ENCODE measurements around the gene ARHGAP22. TPM values are rescaled to one million over a fixed set of nuclear protein-coding genes. Genes with fewer than 3 reads are reported as not detected.

The ARHGAP22 gene
- total and polyA plus RNA-seq, 2 experiments from 2014 or later = 4.8 to 10.7 TPM

GRCh38 chr10:48595539-48595932, 9.3 kb downstream of the ARHGAP22 start:
- Mint-ChIP-seq H3K36me3 (ENCODE audit: low read depth) (no peaks in the 10 kb centered on the region), H3K27ac (no peak overlapping the region), H3K9me3 (no peaks in the 10 kb centered on the region), H3K4me3 (no peak overlapping the region), H3K27me3 (ENCODE audit: insufficient read depth, low read depth, poor library complexity) (peaks cover 9% of the 10 kb centered on the region), H3K4me1 (peaks cover 22% of the 10 kb centered on the region)
- ATAC-seq (no peak), DNase-seq (ENCODE audit: low spot score) (no peak)
- Histone ChIP-seq H3K79me2 (replicated peaks; ENCODE audit: insufficient read depth) (no peaks in the 10 kb centered on the region), H3K27ac (ENCODE audit: low read depth) (no peak overlapping the region), H3K27me3 (ENCODE audit: insufficient read depth) (no peaks in the 10 kb centered on the region), H4K20me1 (replicated peaks; ENCODE audit: insufficient read depth) (no peaks in the 10 kb centered on the region), H3K9me2 (ENCODE audit: insufficient read depth) (no peaks in the 10 kb centered on the region), H3F3A (replicated peaks; ENCODE audit: low read depth) (no peaks in the 10 kb centered on the region), H3K4me3 (no peak overlapping the region), H3K4me1 (ENCODE audit: insufficient read depth) (peaks cover 12% of the 10 kb centered on the region), H2AFZ (no peak overlapping the region), H3K4me2 (no peak overlapping the region), H3K36me3 (ENCODE audit: insufficient read depth) (no peaks in the 10 kb centered on the region; the same call in 1 of the 2 replicates)
- TF ChIP-seq, protein P1, sequence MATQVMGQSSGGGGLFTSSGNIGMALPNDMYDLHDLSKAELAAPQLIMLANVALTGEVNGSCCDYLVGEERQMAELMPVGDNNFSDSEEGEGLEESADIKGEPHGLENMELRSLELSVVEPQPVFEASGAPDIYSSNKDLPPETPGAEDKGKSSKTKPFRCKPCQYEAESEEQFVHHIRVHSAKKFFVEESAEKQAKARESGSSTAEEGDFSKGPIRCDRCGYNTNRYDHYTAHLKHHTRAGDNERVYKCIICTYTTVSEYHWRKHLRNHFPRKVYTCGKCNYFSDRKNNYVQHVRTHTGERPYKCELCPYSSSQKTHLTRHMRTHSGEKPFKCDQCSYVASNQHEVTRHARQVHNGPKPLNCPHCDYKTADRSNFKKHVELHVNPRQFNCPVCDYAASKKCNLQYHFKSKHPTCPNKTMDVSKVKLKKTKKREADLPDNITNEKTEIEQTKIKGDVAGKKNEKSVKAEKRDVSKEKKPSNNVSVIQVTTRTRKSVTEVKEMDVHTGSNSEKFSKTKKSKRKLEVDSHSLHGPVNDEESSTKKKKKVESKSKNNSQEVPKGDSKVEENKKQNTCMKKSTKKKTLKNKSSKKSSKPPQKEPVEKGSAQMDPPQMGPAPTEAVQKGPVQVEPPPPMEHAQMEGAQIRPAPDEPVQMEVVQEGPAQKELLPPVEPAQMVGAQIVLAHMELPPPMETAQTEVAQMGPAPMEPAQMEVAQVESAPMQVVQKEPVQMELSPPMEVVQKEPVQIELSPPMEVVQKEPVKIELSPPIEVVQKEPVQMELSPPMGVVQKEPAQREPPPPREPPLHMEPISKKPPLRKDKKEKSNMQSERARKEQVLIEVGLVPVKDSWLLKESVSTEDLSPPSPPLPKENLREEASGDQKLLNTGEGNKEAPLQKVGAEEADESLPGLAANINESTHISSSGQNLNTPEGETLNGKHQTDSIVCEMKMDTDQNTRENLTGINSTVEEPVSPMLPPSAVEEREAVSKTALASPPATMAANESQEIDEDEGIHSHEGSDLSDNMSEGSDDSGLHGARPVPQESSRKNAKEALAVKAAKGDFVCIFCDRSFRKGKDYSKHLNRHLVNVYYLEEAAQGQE (IDR thresholded peaks at IDR 0.05; ENCODE audit: unreplicated experiment) = no peak
- TF ChIP-seq STAT1 (IDR thresholded peaks at IDR 0.05; ENCODE audit: unreplicated experiment) (no peak), EZH2phosphoT487 (IDR thresholded peaks at IDR 0.05; ENCODE audit: unreplicated experiment) (no peak), CREB1 (CRISPR knock-in tag; IDR thresholded peaks at IDR 0.05; ENCODE audit: low read depth) (no peak), JUNB (IDR thresholded peaks at IDR 0.05; ENCODE audit: unreplicated experiment) (no peak), ZNF331 (CRISPR knock-in tag; IDR thresholded peaks at IDR 0.05; ENCODE audit: low read depth) (no peak), POLR2AphosphoS5 (IDR thresholded peaks at IDR 0.05; ENCODE audit: low read depth) (no peak), ZNF114 (CRISPR knock-in tag; IDR thresholded peaks at IDR 0.05) (no peak), NANOG (IDR thresholded peaks at IDR 0.05; ENCODE audit: borderline replicate concordance) (no peak), CTCF (conservative IDR thresholded peaks at IDR 0.05; ENCODE audit: low read depth in 2 of 2) (no peak), ZNF462 (CRISPR knock-in tag; IDR thresholded peaks at IDR 0.05) (no peak), EZH2 (IDR thresholded peaks at IDR 0.05; ENCODE audit: low read depth, unreplicated experiment) (no peak)
- TF ChIP-seq, protein P2, sequence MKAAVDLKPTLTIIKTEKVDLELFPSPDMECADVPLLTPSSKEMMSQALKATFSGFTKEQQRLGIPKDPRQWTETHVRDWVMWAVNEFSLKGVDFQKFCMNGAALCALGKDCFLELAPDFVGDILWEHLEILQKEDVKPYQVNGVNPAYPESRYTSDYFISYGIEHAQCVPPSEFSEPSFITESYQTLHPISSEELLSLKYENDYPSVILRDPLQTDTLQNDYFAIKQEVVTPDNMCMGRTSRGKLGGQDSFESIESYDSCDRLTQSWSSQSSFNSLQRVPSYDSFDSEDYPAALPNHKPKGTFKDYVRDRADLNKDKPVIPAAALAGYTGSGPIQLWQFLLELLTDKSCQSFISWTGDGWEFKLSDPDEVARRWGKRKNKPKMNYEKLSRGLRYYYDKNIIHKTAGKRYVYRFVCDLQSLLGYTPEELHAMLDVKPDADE (IDR thresholded peaks at IDR 0.05) = no peak

Measured in GM23338 (cell line).